ENCODE results near the gene ZNF592.

Gene ZNF592

DNA sequence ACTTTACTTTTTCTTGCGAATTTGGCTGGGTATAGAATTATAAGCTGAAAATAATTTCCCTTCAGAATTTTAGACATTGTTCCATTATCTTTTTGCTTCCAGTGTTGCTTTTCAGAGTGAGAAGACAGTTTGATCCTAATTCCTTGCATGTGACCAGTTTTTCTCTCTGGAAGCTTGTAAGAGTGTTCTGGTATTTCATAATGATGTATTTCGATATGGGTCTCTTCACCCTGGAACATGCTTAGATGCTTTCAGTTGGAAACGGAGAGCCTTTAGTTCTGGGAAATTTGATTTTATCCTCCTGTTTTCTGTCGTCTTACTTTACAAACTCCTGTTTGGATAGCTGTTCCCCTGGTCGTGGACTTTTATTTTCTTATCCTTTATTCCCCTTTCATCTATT lies 82.6 kb downstream of the ZNF592 start:
- DNase-seq = no peak

DNA sequence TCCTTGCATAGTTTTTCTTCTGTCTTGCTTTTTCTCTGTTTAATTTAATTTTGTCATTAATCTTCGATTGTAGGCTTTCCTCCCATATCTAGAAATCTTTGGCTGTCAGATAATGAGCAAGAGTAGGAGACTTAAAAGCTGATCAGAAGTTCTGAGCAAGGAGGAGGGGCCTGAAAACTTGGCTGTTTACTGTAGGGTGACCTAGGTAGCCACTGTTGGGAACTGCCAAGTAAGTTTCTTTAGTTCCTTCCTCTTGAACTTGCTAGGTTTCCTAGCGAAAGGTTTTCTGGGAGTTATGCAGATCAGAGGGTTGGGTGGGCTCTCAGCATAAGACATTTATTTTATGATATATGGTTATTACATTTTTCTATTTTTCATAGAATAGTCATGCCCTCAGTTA lies 83.2 kb downstream of the ZNF592 start:
- DNase-seq = no peak

DNA sequence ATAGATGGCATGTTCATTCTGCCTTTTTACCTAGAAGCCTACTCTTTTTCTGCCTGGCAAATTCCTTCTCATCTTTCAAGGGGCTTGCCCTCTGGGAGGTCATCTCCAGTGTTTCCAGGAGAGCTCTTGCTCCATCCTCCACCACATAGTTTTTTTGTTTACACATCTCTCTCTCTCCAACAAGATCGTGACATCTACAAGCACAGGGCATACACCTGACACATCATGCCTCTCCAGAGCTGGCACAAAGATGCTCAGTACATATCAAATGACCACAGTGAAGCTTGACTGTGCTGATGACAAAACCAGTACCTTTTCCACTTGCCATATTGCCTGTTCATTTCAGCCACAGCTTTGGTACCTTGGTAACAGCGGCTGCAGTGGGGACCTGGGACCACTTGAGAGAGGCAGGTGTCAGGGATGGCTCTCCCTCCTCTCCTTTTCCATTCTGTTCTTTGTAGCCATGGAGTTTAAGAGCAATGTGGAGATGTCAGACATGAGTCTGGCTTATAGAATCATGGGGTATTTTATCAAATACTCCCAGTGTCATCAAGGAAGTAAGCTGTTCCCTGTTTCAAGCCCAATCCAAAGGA lies 84.2 kb downstream of the ZNF592 start:
- no peak for DNase-seq

DNA sequence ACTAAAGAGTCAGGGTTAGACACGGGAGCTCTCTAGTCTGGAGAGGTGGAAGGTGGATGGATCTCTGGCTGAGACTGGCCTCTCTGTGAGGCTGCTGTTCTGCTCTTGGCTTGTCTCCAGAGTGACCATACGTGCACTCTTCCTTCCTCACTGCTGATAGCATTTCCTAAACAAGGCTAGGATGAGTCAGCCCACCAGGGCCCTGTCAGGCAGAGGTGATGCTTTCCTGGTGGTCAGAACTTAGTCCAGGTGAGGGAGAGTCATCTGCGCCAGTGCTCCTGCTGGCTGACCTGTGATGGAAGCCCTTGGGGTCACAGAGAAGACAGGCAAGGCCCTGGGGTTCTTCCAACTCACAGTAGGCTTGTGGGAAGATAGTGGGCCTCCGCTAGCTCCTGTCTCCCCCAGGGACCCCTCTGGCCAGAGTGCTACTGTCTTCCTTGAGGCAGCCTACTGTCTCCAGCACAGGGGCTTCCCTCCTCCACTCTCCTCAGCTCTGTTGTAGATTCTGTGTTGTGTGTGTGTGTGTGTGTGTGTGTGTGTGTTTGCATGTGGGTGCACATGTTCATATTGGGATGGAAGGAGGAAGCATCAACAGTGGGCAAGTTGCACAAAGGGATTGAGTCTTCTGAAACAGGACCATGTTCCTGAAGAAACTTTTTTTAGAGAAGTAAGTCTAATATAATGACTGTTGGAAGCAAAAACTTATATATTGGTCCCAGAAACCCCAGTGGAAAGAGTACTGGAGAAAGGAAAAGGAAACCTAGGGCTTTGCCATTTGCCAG lies 85.2 kb downstream of the ZNF592 start:
- no peak for DNase-seq

DNA sequence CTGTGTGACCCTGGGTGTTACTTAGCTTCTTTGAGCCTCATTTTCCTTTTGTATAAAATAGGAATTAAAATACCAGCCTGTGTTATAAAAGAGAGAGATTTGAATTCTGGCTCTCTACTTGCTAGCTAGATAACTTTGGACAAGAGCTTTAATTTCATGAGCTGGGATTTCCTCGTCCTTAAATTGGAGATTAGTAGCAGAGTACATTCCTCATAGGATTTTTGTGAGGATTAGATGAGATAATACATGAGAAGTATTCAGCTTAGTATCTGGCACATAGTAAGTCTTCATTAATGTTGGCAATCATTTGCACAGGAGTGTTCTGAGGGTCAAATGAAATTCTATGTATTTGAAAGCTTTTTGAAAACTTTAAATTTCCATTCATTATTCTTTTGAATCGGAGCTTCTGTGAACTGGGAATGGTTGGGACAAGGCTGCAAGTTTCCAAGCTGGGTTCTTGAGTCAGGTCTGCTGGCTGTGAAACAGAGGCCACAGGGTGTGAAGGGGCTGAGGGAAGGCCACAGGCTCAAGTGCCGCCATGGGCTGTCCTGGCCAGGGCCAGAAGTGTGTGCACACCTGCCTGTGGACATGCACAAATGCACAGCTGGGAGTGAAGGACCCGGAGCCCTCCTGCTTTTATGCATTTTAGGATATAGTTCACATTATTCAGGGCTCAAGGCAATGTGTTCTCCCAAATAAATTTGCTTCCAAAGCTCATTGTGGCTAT lies 86.0 kb downstream of the ZNF592 start:
- no peak for DNase-seq

DNA sequence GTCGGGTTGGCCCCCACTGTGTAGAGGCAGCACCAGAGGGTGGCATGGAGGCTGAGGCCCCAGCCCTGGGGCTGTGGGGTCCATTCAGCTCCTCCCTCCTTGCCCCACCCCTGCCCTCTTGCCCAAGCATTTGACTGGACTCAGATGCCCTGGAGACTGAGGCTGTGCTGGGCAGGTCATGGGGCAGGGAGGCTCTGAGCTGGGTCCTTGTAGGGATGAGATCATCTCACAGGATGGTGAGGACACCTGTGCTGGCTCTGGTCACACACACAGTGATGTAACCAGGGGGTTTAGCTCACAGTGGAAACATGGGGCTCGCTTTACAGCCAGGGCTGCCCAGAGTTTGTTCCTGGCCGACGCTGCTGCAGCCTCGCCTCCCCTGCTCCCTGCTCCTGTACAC lies 86.6 kb downstream of the ZNF592 start:
- DNase-seq = no peak

DNA sequence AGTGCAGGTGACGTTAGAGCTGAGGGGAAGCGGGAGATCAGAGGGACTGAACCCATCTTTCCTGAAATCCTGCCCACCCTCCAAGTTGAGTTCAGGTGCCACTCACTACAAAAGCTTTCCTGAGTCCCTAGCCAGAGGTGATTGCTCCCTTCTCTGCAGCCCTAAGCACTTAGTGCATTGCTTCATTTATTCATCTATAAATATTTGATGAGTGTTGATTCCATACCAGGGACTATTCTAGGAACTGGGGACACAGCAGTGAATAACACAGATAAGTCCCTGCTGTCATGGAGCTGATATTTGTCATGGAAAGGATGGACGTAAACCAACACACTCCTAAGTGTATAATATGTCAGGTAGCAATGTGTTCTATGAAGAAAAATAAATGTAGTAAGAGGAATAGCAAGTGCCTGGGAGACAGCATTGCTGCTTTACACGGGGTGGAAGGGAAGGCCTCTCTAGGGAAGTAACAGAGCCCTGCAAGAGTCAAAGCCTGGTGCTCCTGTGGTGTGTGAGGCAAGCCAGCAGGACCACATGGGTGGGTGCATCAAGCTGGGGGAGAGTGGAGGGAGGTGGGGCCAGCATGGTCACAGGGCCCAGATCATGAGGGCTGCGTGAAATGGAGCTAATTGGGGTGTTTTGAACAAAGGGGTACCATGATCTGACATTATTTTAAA lies 87.4 kb downstream of the ZNF592 start:
- no peak for DNase-seq

DNA sequence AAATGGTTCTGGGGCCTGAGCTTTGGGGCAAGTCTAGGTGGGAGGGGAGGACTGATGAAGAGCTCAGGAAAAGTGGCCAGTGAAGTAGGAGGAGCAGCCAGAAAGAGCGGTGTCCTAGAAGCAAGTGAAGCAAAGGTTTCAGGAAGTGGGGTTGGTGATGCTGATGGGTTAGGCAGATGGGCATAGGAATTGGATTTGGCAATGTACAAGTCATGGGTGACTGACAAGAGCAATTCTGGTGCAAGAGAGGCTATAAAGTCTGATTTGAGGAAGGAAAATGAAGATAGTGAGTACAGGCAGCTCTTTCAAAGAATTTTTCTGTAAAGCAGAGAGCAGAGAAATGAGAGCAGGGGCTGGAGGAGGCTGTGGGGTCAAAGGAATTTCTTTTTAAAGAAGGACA lies 88.5 kb downstream of the ZNF592 start:
- DNase-seq = peak in 1 of 2 experiments; percentile 21

DNA sequence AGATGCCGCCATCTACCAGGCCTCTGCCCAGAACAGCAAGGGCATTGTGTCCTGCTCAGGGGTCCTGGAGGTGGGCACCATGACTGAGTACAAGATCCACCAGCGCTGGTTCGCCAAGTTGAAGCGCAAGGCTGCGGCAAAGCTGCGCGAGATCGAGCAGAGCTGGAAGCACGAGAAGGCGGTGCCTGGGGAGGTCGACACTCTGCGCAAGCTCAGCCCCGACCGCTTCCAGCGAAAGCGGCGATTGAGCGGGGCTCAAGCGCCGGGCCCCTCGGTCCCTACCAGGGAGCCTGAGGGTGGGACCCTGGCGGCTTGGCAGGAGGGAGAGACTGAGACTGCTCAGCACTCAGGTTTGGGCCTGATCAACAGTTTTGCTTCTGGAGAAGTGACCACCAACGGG lies 91.3 kb downstream of the ZNF592 start:
- DNase-seq = no peak

DNA sequence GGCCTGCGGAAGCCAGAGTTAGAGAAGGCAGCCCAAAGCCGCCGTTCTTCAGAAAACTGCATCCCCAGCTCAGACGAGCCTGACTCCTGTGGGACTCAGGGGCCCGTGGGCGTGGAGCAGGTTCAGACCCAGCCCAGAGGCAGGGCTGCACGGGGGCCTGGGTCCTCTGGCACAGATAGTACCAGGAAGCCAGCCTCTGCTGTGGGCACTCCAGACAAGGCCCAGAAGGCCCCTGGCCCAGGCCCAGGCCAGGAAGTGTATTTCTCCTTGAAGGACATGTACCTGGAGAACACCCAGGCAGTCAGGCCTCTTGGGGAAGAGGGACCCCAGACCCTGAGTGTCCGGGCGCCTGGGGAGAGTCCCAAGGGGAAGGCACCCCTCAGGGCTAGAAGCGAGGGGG lies 91.9 kb downstream of the ZNF592 start:
- no peak for DNase-seq

DNA sequence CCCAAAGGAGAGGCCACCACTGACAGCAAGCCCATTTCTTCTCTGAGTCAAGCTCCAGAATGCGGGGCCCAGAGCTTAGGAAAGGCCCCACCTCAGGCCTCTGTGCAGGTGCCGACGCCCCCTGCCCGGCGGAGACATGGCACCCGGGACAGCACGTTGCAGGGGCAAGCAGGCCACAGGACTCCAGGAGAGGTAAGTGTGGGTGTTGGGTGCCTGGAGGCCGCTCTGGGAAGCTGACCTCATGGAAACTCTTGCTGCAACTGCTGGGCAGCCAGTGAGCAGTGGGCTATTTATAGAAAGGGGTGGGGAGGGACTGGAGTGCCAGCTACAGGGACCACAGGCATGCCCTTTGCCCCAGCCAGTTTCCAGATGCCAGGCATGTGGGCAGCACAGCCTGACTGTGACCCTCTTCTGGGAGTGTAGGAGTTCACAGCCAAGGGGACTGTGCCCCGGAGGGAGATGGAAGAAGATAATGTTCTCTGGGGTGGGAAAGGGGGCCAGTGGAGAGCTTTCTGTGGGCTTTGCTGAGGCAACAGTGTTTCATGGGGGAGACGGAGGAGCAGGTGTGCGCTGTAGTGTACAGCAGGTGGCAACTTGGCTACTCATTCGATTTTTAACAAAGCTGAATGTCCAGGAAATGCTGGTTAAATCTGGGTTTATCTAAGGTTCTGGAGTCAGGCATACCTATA lies 92.5 kb downstream of the ZNF592 start:
- no peak for DNase-seq

DNA sequence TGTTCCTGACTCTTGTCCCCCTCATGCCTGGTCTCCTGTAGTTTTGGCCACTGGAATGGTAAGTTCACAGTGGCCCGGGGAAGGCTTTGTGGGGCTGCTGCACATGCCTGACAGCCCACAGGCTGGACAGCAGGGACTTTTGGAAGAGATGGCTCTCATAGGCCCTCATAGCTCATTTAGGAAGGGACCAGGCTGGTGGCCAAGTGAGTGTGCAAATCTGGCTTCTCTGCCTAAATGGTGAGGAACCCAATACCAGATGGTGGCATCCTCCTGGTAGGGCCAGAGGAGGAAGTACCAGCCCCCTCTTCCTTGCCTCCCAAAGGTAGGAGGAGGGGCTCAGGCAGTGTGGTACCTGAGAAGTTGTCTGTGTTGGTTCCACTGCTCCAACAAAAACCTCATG lies 94.4 kb downstream of the ZNF592 start:
- no peak for DNase-seq

DNA sequence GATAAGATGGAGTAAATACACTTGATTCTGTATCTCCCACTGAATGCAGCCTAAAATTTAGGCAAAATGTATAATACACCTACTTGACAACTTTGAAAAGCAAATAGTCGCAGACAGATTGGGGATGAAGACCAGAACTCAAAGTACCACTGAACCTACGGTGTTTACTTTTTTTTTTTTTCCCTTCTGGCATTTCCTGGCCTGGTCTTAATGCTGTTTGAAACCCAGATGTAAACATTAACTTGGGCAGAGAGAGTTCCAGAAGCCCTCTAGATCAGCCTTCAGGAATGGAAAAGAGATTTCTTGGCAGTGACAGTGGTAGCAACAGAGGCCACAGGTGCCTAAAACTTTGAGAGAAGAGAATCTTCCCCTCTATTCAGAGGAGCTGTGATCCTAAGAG lies 96.6 kb downstream of the ZNF592 start:
- DNase-seq = no peak

DNA sequence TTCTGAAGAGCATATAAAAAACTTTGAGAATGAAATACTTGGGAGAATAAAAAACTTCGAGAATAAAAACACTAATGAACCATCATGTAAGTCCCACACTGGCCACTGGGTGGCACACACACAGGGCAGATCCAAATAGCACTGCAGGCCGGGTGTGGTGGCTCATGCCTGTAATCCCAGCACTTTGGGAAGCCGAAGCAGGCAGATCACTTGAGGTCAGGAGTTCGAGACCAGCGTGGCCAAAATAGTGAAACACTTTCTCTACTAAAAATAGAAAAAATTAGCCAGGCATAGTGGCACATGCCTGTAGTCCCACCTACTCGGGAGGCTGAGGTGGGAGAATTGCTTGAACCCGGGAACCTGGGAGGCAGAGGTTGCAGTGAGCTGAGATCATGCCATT lies 97.2 kb downstream of the ZNF592 start:
- peak; percentile 35 to 51 for DNase-seq

DNA sequence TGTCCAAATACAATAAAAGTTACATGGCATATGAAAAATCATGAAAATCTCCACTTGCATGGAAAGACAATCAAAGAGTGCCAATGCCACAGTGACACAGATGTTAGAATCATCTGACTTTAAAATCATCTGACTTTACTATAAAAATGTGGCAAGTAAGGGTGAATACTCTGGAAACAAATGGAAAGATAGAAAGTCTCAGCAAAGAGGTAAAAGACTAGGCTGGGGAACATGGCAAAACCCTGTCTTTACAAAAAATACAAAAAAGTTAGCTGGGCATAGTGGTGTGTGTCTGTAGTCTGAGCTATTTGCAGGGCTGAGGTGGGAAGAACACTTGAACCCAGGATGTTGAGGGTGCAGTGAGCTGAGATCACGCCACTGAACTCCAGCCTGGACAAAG lies 97.9 kb downstream of the ZNF592 start:
- DNase-seq = no peak

DNA sequence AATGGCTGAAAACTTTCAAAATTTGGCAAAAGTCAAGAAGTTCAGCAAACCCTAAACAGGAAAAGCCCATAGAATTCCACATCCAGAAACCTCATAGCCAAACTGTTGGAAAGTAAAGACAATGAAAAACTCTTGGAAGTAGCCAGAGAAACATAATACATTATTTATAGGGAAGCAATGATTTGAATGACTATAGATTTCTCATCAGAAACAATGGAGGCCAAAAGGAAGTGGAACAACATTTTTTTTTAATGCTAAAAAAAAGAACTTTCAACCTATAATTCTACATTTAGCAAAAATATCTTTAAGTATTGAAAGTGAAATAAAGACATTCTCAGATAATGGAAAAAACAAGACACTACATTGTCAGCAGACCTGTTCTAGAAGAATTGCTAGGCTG lies 99.0 kb downstream of the ZNF592 start:
- no peak for DNase-seq

DNA sequence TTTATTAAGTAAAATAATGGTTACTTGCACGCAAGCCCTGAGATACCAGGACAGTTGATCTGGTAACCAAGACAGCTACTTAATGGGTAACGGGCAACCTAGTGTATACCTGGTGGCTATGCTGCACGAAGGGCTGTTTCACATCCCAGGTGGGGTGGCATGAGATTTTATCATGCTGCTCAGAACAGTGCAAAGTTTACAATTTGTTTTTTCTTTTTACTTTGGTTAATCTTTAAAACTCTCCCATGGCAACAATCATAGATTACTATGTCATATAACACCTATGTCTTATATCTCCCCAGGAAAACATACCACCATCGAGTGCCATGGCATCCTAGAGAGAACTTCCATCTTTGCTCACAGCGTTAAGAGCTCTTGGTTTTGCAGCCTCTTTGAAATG lies 103.8 kb downstream of the ZNF592 start:
- no peak for DNase-seq

DNA sequence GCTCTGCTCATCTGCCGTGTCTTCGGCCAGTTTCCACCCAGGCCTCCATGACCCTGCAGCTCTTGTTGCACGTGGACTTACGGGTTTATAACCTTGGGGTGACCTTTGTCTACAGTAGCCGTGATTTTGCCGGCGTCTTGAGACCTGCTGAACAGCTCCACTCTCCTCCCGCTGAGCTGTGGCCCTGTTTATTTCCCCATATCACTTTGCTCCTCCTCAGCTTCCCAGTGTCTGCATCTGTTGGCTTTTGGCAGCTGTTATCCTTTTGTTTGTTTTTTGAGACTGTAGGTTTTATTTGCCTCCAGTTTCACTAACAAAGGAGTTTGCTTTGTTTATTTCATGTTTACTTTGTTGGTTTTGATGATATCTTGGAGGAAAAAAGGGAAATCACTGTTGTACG lies 106.7 kb downstream of the ZNF592 start:
- no peak for DNase-seq

DNA sequence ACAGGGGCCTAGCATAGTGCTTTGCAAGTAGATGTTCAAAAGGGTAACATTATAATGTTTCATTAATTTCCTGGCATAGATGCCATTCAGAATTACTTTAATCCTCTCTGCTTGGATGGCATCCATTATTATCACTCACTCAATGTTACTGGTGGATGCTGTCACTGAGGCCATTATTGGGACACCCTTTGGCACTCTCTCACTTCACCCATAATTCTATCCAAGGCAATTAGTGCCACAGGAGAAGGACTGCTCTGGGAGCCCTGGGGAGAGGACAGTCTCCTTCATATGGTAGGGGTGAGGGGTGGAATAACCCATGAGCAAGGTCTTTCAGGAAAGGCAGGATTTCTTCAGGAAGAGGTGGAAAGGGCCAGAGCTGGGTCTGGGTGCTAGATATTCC lies 107.4 kb downstream of the ZNF592 start:
- DNase-seq = no peak
